GM18505 (cell line): Measurements from ENCODE around the gene FXYD2.

Source experiments
- ATAC-seq: cut with Tn5 transposase; IDR thresholded peaks from one replicate; pipeline ENCODE4 v1.9.1; 2021; ENCODE audit not compliant: unreplicated experiment
- POLR2A ChIP-seq: IDR thresholded peaks from 4 replicates; pipeline ENCODE4 v1.6.1; 2011; ENCODE audit warnings: borderline replicate concordance; ENCODE audit not compliant: insufficient read depth, insufficient read length; ENCODE audit errors: extremely low read depth

Gene FXYD2

DNA sequence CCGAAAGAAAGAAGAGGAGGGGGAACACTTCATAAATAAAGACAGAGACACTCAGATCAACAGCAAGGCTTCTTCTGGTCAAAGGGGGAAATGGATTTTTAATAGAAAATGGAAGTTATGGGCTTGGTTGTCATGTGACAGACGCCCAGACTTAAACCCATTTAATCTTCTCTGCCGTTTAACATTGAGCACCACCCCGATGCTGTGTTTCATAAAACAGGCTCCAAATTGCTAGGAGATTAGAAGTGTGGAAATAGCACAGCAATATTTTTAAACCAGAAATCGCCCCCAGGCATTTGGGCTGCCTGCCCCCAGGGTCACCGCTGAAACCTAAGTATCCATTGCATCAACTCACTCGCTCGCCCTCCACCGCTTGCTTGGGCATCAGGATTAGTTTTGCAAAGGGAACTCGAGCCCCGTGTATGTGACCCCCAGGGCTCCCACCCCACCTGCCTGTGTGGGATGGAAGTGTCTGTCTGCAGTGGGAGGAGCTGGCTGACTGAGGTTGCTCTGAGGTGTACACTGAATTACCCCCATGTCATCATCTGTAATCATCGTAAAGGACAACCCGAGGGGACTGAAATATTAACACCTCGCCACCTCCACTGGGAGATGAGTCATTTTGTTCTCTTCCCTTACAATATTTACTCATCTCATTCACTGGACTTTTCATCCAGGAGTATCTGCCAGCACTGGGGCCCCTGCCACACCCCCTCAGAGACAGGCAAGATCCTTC, 38.2 kb downstream of the FXYD2 start:
- ATAC-seq = no peak
- no peak for TF ChIP-seq POLR2A

DNA sequence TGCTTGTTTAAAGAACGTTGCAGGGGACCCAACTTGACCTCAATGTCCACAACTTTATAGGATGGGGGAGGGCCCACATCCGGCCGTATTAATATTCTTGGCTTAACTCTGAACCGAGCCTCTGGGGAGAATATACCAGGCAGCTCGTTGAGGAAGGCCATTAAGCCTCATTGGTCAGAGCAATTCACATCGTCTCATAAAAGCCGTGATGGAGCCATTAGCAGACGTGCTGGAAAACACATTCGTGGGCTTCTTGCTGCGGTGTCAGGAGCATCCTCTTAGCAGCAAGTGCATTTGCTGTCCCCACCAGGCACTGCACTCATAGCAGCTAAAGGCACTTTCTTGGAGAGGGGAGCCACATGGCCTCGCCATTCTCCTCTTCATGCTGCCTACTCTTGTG, 42.4 kb downstream of the FXYD2 start:
- ATAC-seq = no peak
- TF ChIP-seq POLR2A = no peak

DNA sequence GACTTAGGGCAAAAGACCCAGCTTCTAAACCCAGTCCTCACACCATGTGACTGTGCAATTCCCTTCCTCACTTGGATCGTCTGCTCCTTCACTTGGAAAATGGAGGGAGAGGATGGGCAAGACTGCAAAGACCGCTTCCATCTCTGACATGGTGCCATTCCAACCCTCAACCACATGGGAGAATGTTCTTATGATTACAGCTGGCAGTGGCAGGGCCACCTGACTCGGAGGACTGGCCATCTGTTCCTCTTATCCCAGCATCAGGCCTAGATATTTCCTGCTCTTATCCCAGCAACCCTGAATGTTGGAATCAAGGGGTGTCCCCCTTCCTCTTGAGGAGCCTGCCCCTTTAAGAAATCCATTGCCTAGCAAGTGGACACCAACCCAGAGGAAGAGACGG, 42.9 kb downstream of the FXYD2 start:
- ATAC-seq = no peak
- TF ChIP-seq POLR2A = no peak

- no peak for TF ChIP-seq POLR2A
- no peak for ATAC-seq
These were observed 44.1 kb downstream of the FXYD2 start for GRCh38 chr11:117780456-117780855.

- TF ChIP-seq POLR2A = no peak
- ATAC-seq = no peak
These were observed 50.0 kb downstream of the FXYD2 start for GRCh38 chr11:117774553-117774952.

- TF ChIP-seq POLR2A = no peak
- ATAC-seq = no peak
These were observed 52.2 kb downstream of the FXYD2 start for GRCh38 chr11:117772360-117772759.

DNA sequence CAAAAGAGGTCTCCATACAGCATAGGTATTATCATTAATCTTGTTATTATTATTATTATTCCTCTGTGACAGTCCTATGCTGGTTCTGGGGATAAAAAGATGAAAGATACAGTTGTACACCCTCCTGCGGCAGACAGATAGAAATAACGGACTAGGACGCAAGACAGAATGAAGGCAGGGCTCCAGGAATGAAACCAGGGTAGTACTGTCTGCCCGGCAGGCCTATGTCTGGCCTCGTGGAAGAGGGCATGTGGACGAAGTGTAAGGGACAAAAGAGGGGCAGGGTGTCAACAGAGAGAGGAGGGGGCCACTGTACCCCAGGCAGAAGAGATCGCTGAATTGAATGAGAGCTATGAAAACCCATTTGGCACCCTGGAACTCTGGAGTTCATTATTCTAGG, 52.7 kb downstream of the FXYD2 start:
- no peak for TF ChIP-seq POLR2A
- ATAC-seq = no peak

DNA sequence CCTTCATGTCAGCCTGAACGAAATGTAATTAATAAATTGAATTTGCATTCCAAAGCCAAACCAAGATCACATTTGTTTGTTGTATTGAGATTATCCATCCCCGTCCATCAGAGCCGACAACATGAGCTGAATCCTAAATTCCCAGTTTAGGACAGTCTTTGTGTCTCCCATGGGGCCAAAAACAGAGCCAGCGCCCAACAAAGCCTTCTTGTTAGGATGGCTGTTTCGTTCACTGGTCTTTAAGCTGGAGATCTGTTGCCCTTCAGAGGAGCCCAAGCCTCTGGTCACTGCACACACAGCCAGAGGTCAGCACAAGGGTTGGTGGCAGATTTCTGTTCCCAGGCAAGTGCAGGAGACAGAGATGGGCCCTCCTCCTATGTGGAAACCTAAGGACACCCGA, 53.3 kb downstream of the FXYD2 start:
- no peak for ATAC-seq

DNA sequence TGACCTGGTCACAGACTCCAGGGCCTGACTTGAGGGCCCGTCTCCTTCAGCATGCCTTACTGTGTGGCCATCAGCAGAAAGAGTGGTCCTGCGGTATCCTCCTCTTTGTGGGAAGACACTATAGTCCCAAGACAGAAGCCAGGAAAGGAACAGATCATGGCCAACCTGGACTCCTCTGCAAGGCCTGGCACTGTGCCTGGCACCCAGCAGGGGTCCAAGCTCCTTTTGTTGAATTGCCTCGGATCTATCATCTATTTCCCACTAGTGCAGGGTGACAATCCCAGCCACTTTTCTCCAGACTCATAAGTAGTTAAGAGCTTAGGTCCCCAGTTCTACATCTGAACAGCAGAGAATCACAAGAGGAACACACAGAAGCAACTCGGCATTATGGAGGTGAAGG, 54.5 kb downstream of the FXYD2 start:
- TF ChIP-seq POLR2A = no peak
- no peak for ATAC-seq

More for the DNA sequence above, 53.3 kb downstream of the FXYD2 start:
- no peak for TF ChIP-seq POLR2A
